ENCODE measurements around the gene ABCA4.

Gene ABCA4

GRCh38 chr1:94079989-94080388 is 41.0 kb downstream of the ABCA4 start:
- DNase-seq, result no peak

DNA sequence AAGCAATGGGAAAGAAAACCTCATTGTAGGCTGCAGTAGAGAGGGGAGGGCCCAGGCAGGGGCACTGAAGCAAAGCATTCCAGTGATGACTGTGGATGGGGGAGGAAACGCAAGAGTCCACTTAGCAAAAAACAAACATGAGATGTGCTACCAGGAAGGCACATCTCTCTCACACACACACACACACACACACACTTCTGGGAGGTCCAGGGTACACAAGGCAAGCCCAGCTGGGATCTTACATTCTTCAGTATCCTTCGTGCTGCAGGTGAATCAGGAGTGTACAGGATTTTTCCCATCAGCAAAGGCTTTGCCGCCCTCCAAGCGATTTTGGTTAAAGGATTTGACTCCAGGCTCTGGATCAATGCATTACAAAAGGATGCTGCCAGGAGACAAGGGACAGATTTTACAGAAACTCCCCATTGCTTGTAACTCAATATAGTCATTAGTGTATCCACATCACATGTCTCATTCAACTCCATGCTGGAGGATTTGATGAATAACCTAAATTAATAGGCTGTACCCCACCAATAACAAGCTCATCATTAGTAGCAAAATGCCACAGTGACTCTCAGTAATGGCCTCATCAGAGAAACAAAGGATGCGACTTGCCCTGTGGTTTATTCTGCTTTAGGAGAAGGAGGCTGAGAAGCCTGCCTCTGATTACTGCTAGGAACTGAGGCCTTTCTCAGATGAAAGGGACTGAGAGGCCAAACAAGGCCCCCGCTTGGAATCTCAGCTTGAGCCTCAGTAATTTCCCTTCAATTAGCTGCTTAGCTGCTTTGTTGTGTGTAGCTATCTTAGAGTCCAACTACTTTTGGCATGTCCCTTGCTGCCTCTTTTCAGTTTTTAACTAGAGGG is 41.6 kb downstream of the ABCA4 start:
- no peak for DNase-seq

- no peak for DNase-seq
Observed at GRCh38 chr1:94072840-94073522, 48.0 kb downstream of the ABCA4 start.

- no peak for DNase-seq
Observed at GRCh38 chr1:94071976-94072375, 49.0 kb downstream of the ABCA4 start.

DNA sequence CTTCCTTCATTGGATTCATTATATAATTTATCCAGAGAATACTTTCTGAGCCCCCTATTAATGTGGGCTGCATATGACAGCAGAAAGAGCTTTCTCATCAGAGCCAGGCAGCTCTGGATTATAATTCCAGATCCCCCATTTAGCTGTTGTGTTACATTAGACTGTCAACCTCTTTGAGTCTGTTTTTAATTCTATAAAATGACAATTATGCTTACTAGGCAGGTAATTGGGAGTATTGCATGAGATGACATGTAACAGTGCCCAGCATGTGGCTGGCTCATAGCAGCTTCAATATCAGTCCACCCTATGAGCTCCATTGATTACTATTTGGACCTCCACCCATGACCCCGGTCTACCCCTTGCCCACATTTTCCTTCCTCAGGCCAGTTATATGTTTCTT is 49.6 kb downstream of the ABCA4 start:
- DNase-seq, result no peak

GRCh38 chr1:94070865-94071264 is 50.1 kb downstream of the ABCA4 start:
- no peak for DNase-seq

DNA sequence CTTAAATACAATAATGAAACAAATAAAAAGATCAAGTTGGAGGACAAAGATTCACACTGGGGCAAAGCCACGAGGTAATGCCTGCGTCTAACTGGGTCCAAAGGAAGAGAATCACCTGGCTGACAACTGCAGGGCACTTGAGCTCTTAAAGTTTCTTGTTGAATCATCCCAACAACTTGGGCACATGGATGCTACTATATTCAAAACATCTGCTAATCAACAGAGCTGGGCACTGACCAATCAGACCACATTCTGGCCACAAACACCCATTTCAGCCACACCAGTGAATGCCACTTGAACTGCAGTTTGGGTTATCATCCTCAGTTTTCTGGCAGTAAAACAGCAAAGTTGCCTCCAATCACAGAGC is 51.0 kb downstream of the ABCA4 start:
- no peak for DNase-seq

- DNase-seq, result no peak
Observed at GRCh38 chr1:94068999-94069918, 51.7 kb downstream of the ABCA4 start.

DNA sequence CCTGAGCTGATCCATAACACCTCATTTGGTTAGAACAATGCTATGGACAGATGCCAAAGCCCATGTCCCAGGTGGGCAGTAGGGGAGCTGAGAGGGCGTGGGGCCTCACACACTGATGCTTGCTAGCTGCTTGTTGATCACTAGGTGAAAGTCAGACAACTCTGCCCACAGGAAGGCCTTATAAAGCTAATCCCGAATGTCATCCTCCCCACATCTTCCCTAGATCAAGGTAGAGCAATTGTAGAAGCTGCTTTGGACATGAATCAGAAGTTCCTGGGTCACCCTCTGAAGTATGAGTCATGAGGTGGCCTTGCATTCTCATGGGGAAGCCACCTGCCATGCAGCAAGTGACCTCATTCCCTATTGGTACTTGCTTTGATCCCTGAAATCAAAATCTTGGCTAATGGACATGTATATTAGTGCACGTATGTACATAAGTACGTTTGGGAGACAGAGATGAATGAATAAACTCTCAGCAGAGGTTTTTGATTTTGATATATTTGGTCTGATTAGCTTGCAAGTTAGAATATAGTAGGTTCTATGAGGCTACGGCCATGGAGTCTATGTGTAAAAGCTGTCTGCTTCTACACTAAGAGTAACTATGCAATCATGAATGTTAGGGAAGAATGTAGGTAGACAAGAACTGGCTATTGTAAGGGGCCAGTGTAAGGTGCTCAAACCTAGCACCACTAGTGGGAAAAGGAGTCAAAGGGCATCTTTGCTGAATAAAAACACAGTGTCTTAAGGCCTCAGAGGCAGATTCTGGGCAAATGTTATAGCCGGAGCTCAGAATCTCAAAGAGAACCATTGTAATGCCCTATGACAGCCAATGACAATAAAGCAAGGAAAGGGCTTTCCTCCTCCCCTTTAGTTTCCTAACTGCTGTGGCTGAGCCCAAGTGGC is 52.6 kb downstream of the ABCA4 start:
- no peak for DNase-seq

DNA sequence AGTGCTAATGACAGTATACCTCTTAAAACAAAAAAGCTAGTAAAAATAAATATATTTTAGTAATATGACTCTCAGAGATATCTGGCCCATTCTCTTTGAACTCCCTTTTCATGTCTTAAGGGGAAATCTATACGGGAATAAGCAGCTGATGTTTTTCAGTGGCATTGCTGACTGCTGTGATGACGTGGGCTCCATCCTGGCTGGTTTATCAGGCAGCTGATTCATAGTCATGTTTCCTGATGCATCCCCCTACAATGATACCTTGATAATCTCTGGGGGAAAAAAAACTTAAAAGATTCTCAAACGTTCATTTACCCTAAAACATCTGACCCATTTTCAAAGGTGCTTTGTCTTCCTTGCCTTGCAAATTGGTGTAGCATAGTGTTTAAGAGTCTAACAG is 53.8 kb downstream of the ABCA4 start:
- no peak for DNase-seq

- no peak for DNase-seq
Observed at GRCh38 chr1:94063379-94063778, 57.6 kb downstream of the ABCA4 start.

GRCh38 chr1:94061513-94062443 is 59.2 kb downstream of the ABCA4 start:
- DNase-seq, result peak; percentile 28

DNA sequence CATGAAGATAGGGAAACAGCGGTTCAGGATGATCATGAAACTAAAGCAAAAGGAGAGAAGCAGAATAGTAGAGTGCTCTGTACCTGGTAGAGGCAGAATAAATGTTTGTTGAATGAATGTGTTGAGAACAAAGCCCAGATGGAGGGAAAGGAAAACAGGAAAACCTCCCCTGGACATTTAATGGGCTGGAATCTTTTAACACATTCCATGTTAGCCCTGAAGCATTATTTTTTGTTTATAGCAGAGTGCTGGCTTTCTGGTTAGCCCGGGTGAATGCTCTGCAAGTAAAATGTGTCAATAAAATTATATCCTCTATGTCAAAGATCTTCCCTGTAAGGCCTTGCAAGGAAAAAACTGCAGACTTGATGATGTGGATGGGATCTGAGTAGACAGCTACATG is 60.2 kb downstream of the ABCA4 start:
- no peak for DNase-seq

DNA sequence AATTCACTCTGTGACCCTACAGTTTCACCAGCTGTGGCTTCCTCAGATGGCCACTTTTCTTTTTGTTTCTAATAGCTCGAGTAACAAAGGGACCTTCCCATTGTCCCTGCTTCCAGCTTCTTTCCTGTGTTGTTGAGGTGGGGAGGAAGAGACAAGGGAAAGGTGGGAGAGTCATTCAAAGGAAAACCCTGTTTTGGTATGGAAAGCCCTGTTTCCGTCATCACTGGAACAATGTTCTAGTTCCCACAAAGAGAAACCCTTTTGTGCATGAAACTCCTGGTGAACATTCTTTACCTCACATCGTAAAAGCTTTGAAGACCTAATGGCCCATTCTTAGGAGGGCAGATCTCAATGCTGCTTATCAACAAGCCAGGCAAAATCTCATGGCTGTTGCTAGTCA is 62.2 kb downstream of the ABCA4 start:
- DNase-seq, result no peak

GRCh38 chr1:94056996-94057395 is 64.0 kb downstream of the ABCA4 start:
- DNase-seq, result no peak

DNA sequence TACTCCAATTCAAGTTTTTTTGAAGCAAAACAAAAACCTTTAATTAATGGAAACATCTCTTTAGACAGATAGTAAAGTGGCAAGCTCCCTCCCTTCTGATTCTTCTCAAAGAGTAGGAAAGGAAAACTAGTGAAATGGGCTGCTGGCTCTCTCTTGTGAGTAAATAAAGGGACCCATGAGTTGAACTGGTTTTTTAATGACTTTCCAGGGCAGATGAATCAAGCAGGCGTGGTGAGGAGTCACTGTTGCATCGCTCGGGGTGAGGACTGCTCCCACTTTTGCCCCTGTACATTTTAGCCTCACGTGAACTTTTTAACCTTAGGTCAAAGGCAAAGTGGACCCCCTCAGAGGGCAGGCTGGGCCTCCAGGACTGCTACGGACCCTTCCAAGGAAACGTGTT is 64.8 kb downstream of the ABCA4 start:
- no peak for DNase-seq

GRCh38 chr1:94055459-94056122 is 65.4 kb downstream of the ABCA4 start:
- DNase-seq, result no peak

DNA sequence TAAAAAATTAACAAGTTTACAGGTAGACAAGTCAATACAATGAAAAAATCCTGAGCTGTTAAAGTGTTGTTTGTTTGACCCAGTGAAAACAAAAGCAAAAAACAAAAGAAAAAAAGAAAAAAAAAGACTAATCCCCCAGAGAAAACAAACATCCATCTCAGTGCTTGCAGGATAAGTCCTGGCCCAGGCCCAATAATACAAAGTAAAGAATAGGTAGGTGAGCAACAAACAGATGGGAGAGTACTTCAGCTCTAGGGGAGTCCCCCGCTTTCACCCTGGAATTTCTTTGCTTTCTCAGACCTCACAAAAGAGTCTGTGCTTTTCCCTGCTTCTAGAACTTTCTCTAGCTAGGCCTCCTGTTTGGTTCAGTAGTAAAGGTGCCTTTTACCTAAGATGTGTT is 70.3 kb downstream of the ABCA4 start:
- DNase-seq, result no peak

DNA sequence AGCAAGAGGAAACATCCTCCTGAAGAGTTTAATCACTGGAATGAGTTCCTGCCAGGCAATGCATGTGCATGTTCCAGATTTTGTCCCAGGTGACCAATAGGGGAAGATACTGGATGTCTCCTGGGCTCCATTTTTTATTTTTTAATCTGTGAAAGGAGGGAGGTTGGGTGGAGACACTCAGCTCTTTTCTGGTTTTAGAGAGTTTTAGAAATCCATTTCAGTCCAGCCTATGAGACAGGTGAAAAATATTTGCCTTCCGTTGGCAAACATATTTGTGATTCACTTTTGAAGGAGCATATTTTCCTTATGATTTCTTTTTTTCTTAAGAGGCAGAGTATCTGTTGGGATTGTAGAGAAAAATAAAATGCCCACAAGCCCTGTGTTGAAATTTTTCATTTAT is 70.7 kb downstream of the ABCA4 start:
- no peak for DNase-seq

- no peak for DNase-seq
Observed at GRCh38 chr1:94049791-94050190, 71.2 kb downstream of the ABCA4 start.

All from stimulated activated CD4-positive, alpha-beta T cell treated with anti-CD3 and anti-CD28 coated beads, Interleukin-4, amount 100 ng/mL, for 24 hours (primary cell).